ENCODE results near the gene RTBDN. TPM values are rescaled to one million over a fixed set of nuclear protein-coding genes. Genes with fewer than 3 reads are reported as not detected.
A peak's percentile ranks its signal among the peaks of the same experiment; 100 is the strongest.

Gene RTBDN
- polyA plus RNA-seq, 4 donors: 0.64 to 1.7 (median 0.67) TPM; not detected in 1

DNA sequence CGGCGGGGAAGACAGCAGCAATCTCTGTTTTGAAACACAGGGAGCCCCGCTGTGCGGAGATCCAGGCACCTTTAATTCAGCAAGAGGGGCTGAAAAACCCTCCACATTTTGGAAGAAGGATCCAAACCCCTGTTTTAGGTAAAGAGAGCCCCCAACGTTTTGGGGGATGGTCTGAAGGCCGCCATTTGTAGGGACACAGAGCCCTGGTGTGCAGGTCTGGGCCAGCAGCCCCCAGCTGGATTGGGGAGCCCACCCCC lies 55.5 kb downstream of the RTBDN start:
- Histone ChIP-seq H3K36me3 (ENCODE audit: control insufficient read depth in 3 of 3, insufficient read depth in 2 of 3, low read depth in 1 of 3, low read length in 3 of 3) (peaks cover 0 to 9% (median 0%) of the 10 kb centered on the region in 3 donors), H3K4me3 (ENCODE audit: low read depth in 1 of 3, low read length in 3 of 3) (peak overlapping the region in 1 of 3 donors; percentile 61), H3K9me3 (ENCODE audit: control insufficient read depth in 2 of 2, insufficient read depth in 1 of 2, low read depth in 1 of 2, low read length in 1 of 2) (no peaks in the 10 kb centered on the region), H3K27ac (ENCODE audit: low read depth in 1 of 3, low read length in 2 of 3) (peak overlapping the region; percentile 61 to 91 (median 89)), H3K4me1 (ENCODE audit: control insufficient read depth in 3 of 3, insufficient read depth in 2 of 3, low read depth in 1 of 3, low read length in 2 of 3) (peaks cover 9 to 45% (median 10%) of the 10 kb centered on the region in 3 donors), H3K27me3 (ENCODE audit: control insufficient read depth in 3 of 3, insufficient read depth in 3 of 3, low read length in 3 of 3) (no peaks in the 10 kb centered on the region)
- no peak for FAIRE-seq
- WGBS, 3 donors: 38 to 59% (median 51%) methylated on average over 6 of the region's 6 CpGs
- no peak for DNase-seq

- peaks cover 0 to 15% (median 0%) of the 10 kb centered on the region in 3 donors for H3K36me3 ChIP-seq (ENCODE audit: control insufficient read depth in 3 of 3, insufficient read depth in 2 of 3, low read depth in 1 of 3, low read length in 3 of 3)
- FAIRE-seq (no peak), DNase-seq (peak; percentile 64 to 87)
- H3K4me1 ChIP-seq (ENCODE audit: control insufficient read depth in 3 of 3, insufficient read depth in 2 of 3, low read depth in 1 of 3, low read length in 2 of 3): peaks cover 4 to 45% (median 5%) of the 10 kb centered on the region in 3 donors
- no peaks in the 10 kb centered on the region for H3K9me3 ChIP-seq (ENCODE audit: control insufficient read depth in 2 of 2, insufficient read depth in 1 of 2, low read depth in 1 of 2, low read length in 1 of 2)
- peak overlapping the region; percentile 44 to 63 (median 61) for H3K4me3 ChIP-seq (ENCODE audit: low read depth in 1 of 3, low read length in 3 of 3)
- no peaks in the 10 kb centered on the region for H3K27me3 ChIP-seq (ENCODE audit: control insufficient read depth in 3 of 3, insufficient read depth in 3 of 3, low read length in 3 of 3)
- 2 to 3% (median 2%) methylated on average over 41 to 44 of the region's 44 CpGs for WGBS, 3 donors
- peak overlapping the region; percentile 61 to 91 (median 89) for H3K27ac ChIP-seq (ENCODE audit: low read depth in 1 of 3, low read length in 2 of 3)
Observed at GRCh38 chr19:12778017-12778904, 56.1 kb downstream of the RTBDN start.

DNA sequence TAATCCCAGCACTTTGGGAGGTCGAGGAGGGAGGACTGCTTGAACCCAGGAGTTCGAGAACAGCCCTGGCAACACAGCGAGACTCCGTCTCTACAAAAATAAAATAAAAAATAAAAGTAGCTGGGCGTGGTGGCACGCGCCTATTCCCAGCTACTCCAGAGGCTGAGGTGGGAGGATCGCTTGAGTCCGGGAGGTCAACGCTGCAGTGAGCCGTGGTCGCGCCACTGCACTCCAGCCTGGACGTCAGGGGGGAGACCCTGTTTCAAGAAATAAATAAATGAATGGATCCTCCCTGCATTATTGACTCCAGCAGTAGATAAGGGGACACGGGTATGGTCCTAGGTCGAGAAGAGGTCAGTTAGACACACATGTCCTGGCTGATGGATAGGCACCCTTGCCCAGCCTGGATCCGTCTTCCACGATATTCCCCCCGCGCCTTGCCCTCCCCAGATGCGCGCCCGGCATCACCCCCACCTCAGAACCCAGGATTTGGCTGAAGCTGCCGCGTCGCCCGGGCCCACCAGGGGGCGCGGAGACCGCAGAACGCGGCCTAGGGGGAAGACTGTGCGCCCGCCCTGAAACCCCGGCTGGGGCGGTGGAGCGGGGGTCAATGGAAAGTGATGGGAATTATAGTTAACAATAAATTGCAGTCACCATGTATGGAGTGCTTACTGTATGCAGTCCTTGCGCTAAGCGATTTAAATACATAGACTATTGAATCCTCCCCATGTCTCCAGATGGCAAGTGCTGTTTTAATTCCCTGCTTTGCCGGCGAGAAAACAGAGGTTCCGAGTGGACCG lies 57.0 kb downstream of the RTBDN start:
- WGBS, 3 donors: 4 to 7% (median 6%) methylated on average over 41 to 43 of the region's 43 CpGs
- Histone ChIP-seq H3K27ac (ENCODE audit: low read depth in 1 of 3, low read length in 2 of 3) (peak overlapping the region; percentile 61 to 91 (median 89)), H3K9me3 (ENCODE audit: control insufficient read depth in 2 of 2, insufficient read depth in 1 of 2, low read depth in 1 of 2, low read length in 1 of 2) (no peaks in the 10 kb centered on the region), H3K4me3 (ENCODE audit: low read depth in 1 of 3, low read length in 3 of 3) (peak overlapping the region; percentile 44 to 63 (median 61)), H3K4me1 (ENCODE audit: control insufficient read depth in 3 of 3, insufficient read depth in 2 of 3, low read depth in 1 of 3, low read length in 2 of 3) (peaks cover 0 to 43% (median 0%) of the 10 kb centered on the region in 3 donors), H3K27me3 (ENCODE audit: control insufficient read depth in 3 of 3, insufficient read depth in 3 of 3, low read length in 3 of 3) (no peaks in the 10 kb centered on the region), H3K36me3 (ENCODE audit: control insufficient read depth in 3 of 3, insufficient read depth in 2 of 3, low read depth in 1 of 3, low read length in 3 of 3) (peaks cover 0 to 23% (median 0%) of the 10 kb centered on the region in 3 donors)
- DNase-seq (peak; percentile 75 to 93), FAIRE-seq (no peak)

Other genes starting within 250 kb of the RTBDN start
- gene ZNF490, start 223.8 kb downstream of the RTBDN start, polyA plus RNA-seq: 1 to 10 TPM in 2 of 4 donors, under 1 TPM in 1, not detected in 1; 0.45 to 3.0 (median 1.0) TPM
- 10 to 100 TPM in 1 of 4 donors, 1 to 10 TPM in 3; 4.7 to 17.7 (median 5.8) TPM for gene ZNF791, start 223.7 kb downstream of the RTBDN start, polyA plus RNA-seq
- 10 to 100 TPM; 42.7 to 64.8 (median 51.0) TPM for gene MAN2B1, start 167.8 kb downstream of the RTBDN start, polyA plus RNA-seq
- 10 to 100 TPM; 10.9 to 23.8 (median 19.9) TPM for gene WDR83, start 167.8 kb downstream of the RTBDN start, polyA plus RNA-seq
- gene DHPS, start 152.7 kb downstream of the RTBDN start, polyA plus RNA-seq: 10 to 100 TPM; 61.5 to 96.9 (median 66.8) TPM
- not detected for gene GNG14, start 146.6 kb downstream of the RTBDN start, polyA plus RNA-seq
- gene FBXW9, start 137.9 kb downstream of the RTBDN start, polyA plus RNA-seq: 10 to 100 TPM in 1 of 4 donors, 1 to 10 TPM in 3; 4.5 to 11.8 (median 7.2) TPM
- 10 to 100 TPM in 3 of 4 donors, 1 to 10 TPM in 1; 9.8 to 41.3 (median 19.7) TPM for gene TNPO2, start 110.6 kb downstream of the RTBDN start, polyA plus RNA-seq
- 100 to 1,000 TPM; 210 to 376 (median 282) TPM for gene TRIR, start 99.9 kb downstream of the RTBDN start, polyA plus RNA-seq
- 10 to 100 TPM; 62.1 to 85.4 (median 69.8) TPM for gene GET3, start 97.1 kb downstream of the RTBDN start, polyA plus RNA-seq
- gene BEST2, start 82.8 kb downstream of the RTBDN start, polyA plus RNA-seq: 1 to 10 TPM in 1 of 4 donors, under 1 TPM in 2, not detected in 1; 0.10 to 3.4 (median 0.16) TPM
- gene HOOK2, start 59.0 kb downstream of the RTBDN start, polyA plus RNA-seq: 100 to 1,000 TPM in 3 of 4 donors, 10 to 100 TPM in 1; 61.8 to 206 (median 167) TPM
- gene JUNB, start 43.1 kb downstream of the RTBDN start, polyA plus RNA-seq: 100 to 1,000 TPM in 2 of 4 donors, 10 to 100 TPM in 2; 44.7 to 234 (median 135) TPM
- gene PRDX2, start 32.8 kb downstream of the RTBDN start, polyA plus RNA-seq: 100 to 1,000 TPM; 285 to 523 (median 416) TPM
- 1 to 10 TPM in 3 of 4 donors, not detected in 1; 2.9 to 4.0 (median 3.1) TPM for gene THSD8, start 32.5 kb downstream of the RTBDN start, polyA plus RNA-seq
- 10 to 100 TPM in 2 of 4 donors, 1 to 10 TPM in 2; 3.1 to 22.3 (median 12.8) TPM for gene RNASEH2A, start 28.0 kb downstream of the RTBDN start, polyA plus RNA-seq
- gene MAST1, start 3.9 kb upstream of the RTBDN start, polyA plus RNA-seq: 1 to 10 TPM in 2 of 4 donors, under 1 TPM in 2; 0.54 to 3.3 (median 0.95) TPM
- 10 to 100 TPM in 2 of 4 donors, 1 to 10 TPM in 2; 6.5 to 43.1 (median 9.3) TPM for gene DNASE2, start 46.9 kb upstream of the RTBDN start, polyA plus RNA-seq
- under 1 TPM in 2 of 4 donors, not detected in 2; 0.09 to 0.13 TPM for gene KLF1, start 52.6 kb upstream of the RTBDN start, polyA plus RNA-seq
- gene GCDH, start 56.6 kb upstream of the RTBDN start, polyA plus RNA-seq: 10 to 100 TPM; 24.8 to 38.9 (median 28.3) TPM
- gene SYCE2, start 84.7 kb upstream of the RTBDN start, polyA plus RNA-seq: 1 to 10 TPM in 1 of 4 donors, under 1 TPM in 1, not detected in 2; 0.18 to 1.2 TPM
- gene FARSA, start 99.1 kb upstream of the RTBDN start, polyA plus RNA-seq: 10 to 100 TPM; 32.4 to 74.4 (median 48.9) TPM
- gene CALR, start 104.0 kb upstream of the RTBDN start, polyA plus RNA-seq: 100 to 1,000 TPM; 117 to 803 (median 435) TPM
- gene RAD23A, start 111.3 kb upstream of the RTBDN start, polyA plus RNA-seq: 100 to 1,000 TPM in 1 of 4 donors, 10 to 100 TPM in 3; 93.0 to 114 (median 98.4) TPM
- 10 to 100 TPM; 27.0 to 42.2 (median 36.1) TPM for gene GADD45GIP1, start 122.6 kb upstream of the RTBDN start, polyA plus RNA-seq
- gene DAND5, start 135.0 kb upstream of the RTBDN start, polyA plus RNA-seq: under 1 TPM in 2 of 4 donors, not detected in 2; 0.12 to 0.16 TPM
- 10 to 100 TPM in 2 of 4 donors, 1 to 10 TPM in 2; 2.9 to 31.4 (median 10.0) TPM for gene NFIX, start 160.9 kb upstream of the RTBDN start, polyA plus RNA-seq

All from small intestine (tissue), 7 donors.